ENCODE data around the gene CNGA1.

CNGA1 gene

DNA sequence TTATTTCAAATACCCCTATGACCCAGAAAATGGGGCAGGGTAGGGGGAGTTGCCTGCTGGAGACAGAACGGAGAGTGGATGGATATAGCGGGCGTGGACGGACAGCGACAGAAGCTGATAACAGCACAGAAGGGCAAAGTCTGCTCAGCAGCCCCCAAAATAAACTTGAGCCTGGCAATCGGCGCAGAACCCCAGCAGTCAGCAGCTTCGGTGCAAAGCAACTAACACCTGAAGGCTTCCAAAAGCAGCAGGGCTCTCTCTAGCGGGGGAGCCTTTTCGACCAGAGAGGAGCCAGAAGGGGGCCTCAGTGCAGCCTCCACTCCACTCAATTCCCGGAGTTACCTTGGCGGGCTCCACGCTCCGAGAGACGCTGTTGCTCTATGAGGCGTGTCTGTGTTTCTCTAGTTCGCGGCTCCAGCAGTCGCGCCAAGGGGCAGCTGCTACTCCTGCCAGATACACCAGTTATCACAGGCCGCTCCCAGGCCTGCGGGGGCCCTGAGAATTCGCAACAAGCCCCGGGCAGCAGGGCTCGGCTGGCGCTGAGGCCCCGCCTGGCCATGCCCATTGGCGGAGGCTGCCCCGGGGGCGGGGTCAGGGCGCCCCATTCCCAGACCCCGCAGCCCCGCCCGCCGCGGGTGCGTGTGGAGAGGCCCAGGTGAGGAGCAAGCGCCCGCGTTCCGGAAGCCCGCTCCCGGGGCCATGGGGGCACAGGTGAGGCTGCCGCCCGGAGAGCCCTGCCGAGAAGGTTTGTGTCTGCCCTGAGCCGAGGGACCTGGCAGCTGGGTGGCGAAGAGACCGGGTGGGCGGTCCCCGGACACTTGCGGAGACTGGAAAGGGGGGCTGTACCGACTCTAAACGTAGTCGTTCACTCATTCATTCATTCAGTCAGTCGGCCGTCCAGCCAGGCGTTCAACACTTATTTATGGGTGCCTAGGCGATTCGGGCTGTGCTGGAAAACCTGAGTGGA lies at the start of gene CNGA1, which contains the start of gene NIPAL1:
Gene CNGA1, minus strand, starts transcription at position 541 of the 967 bp plus-strand sequence. CDS start 63,992 bp downstream, outside the sequence.
Gene NIPAL1, plus strand, starts transcription at position 632 of the 967 bp plus-strand sequence. Its CDS starts 68 bp downstream, at position 700.
- TF ChIP-seq GATA2 (IDR thresholded peaks at IDR 0.05; ENCODE audit: low read depth, low read length) (no peak), GATA3 (IDR thresholded peaks at IDR 0.05; ENCODE audit: low read depth, low read length) (no peak)

DNA sequence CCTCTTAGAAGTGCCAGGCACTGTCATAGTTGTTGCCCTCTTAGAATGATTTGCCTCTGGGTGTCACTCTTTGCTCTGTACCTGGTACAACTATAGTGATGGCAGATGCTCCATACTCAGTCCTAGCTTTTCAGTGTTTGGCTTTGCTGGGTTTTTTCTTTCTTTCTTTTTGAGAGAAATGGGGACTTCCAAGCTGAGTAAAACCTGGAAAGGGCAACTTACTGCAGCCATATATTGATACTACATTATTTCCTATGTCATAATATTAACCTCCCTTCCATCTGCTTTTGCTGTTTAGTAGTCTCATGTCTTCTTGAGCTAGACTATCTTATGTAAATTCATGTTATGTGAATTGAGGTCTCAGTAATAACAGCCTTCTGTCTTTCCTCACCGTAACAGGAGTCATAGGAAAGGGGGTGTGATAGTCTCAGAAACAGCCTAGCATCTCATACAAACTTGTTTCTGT lies 49.1 kb upstream of the CNGA1 start:
- TF ChIP-seq GATA2 (IDR thresholded peaks at IDR 0.05; ENCODE audit: low read depth, low read length): no peak
- TF ChIP-seq GATA3 (IDR thresholded peaks at IDR 0.05; ENCODE audit: low read depth, low read length): no peak

DNA sequence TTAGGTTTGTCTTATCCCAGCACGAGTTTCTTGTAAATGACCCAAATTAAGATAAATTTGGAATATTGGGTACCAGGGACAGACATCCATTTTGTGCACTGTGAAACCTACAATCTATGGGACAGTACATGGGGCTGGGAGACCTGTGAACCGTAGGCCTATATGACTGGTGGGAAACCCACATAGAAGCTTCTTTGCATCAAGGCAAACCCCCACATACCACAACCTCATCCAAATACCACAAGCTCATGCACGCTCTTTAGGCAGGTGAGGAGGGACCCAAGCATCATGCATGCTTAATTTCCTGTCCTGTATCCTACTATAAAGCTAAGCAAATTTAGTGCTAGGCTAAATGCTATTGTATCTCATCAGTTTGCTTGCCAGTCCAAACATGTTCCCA lies 47.9 kb upstream of the CNGA1 start:
- TF ChIP-seq GATA2 (IDR thresholded peaks at IDR 0.05; ENCODE audit: low read depth, low read length): no peak
- no peak for TF ChIP-seq GATA3 (IDR thresholded peaks at IDR 0.05; ENCODE audit: low read depth, low read length)

DNA sequence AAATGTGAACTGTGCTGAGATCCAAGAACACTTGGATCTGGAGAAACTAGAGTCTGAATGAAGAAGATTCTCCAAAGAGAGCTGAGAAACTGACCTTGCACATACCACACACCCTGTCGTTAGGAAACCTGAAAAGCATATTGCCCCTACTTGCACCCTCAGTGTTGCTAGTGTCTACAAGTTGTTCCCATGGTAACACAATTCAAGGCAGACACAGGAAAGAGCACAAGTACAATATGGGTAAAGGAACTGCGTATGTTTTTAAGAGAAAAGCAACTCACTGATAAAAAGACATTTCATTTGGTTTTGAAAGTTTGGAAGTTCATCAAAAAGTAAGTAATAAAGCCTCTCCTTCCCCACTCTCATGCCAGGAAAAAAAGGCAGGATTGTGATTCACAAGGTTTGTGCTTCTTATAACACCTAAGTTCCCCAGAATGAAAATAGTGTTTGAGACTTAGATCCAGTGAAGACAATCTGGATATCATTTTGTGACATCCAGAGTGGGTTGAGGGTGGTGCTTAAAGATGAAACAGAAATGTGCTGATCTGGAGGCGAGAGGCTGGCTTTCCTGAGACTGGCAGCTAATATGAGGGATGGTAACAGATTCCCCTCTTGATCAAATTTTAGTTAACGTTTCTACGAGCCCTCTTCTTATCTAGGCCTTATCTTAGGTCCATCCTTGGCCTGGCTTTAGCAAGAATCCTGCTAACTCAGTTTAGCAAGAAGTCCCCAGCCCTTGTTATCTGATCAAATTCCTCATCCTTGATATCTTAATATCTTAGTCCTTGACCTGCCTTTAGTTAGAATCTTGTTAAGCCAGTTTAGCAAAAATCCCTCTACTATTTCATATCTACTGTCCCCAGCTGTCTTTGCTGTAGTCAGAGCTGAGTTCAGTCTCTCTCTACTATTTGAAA lies 42.4 kb upstream of the CNGA1 start:
- TF ChIP-seq GATA2 (IDR thresholded peaks at IDR 0.05; ENCODE audit: low read depth, low read length) (no peak), GATA3 (IDR thresholded peaks at IDR 0.05; ENCODE audit: low read depth, low read length) (no peak)

DNA sequence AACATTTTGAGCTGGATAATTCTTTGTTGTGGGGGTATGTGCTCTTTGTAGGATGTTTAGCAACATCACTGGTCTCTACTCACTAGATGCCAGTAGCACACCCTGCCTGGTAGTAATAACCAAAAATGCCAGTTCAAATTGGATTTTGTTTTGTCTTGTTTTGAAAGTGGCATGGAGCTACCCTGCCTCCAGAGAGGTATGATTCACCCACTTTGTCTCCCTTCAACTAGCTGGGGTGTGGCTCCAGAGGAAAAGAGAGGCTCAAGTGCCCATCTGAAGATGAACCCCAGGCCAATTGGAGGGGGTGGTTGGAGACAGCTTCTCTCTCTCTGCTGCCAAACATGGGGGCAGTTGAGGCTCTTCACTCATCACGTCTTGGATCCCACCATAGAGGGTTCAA lies 34.6 kb upstream of the CNGA1 start:
- TF ChIP-seq GATA3 (IDR thresholded peaks at IDR 0.05; ENCODE audit: low read depth, low read length): no peak
- no peak for TF ChIP-seq GATA2 (IDR thresholded peaks at IDR 0.05; ENCODE audit: low read depth, low read length)

DNA sequence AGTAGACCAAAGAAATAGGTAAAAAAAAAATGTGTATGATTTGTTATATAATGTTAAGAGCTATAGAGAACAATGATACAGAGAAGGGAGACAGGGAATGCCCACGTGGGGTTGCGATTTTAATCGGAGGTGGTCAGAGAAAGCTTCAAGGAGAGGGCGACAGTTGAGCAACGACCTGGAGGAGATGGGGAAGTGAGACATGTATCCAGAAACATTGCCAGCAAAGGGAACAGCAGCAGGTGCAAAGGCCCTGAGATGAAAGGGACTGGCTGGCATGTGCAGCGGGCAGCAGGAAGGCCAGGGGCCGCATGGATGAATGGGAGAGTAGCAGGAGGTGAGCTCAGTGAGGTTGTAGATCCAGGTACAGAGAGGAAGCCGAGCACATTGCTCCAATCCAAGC lies 33.0 kb upstream of the CNGA1 start:
- TF ChIP-seq GATA2 (IDR thresholded peaks at IDR 0.05; ENCODE audit: low read depth, low read length): no peak
- no peak for TF ChIP-seq GATA3 (IDR thresholded peaks at IDR 0.05; ENCODE audit: low read depth, low read length)

DNA sequence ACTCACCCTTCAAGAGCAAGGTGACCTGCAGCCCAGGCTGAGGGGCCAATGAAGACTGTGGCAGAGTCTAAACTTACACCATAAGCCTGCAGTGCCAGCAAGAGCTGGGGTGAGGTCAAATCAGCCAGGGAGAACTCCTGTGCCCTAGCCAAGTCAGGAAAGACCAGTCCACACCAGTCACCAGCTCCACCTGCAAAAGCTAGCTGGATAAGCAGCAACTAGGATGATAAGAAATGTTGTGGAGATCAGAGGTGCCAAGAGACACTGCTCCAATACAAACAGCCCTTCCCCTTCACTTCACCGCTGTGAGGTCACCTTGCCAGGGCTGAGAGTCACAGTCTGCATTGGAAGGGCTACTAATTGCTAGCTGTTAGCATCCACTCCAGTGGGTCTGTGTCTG lies 31.4 kb upstream of the CNGA1 start:
- no peak for TF ChIP-seq GATA3 (IDR thresholded peaks at IDR 0.05; ENCODE audit: low read depth, low read length)
- TF ChIP-seq GATA2 (IDR thresholded peaks at IDR 0.05; ENCODE audit: low read depth, low read length): no peak

DNA sequence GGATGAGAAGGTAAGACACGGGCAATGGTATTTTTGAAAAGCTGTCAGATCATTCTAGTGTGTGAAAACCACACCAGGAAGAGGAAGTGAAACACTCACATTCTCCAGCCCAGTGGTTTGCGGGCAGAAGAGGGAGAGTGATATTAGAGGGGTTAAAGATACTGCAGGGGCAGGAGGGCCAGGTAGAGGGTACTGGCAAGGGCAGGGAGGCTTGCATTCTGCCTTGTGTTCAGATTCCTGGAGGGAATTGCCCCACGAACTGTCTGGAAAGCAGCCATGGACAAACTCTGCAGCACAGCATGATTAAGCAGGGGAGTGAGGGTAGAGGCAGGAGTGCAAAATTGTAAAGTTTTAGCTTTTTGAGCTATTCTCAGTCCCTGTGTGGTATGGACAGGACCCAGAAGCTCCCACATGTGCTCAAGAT lies 31.0 kb upstream of the CNGA1 start:
- TF ChIP-seq GATA2 (IDR thresholded peaks at IDR 0.05; ENCODE audit: low read depth, low read length) (no peak), GATA3 (IDR thresholded peaks at IDR 0.05; ENCODE audit: low read depth, low read length) (no peak)

DNA sequence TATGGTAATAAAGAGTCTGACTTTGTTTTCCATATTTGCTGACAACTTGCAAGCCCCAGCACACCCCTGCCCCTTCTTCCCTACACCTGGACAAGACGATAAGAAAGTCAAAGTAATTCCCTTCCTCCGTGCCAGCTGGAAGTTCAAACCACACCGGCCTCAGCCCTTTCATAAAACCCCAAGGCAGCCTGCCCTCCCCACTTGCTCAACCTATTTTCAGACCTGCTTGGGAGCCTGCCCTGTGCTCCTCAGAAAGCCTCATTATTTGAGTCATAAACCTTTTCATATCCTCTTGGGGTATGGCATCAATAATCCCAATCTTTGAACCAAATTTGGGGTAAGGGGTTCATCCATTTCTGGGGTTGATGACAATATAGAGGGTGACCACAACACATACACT lies 29.6 kb upstream of the CNGA1 start:
- TF ChIP-seq GATA3 (IDR thresholded peaks at IDR 0.05; ENCODE audit: low read depth, low read length): no peak
- no peak for TF ChIP-seq GATA2 (IDR thresholded peaks at IDR 0.05; ENCODE audit: low read depth, low read length)

DNA sequence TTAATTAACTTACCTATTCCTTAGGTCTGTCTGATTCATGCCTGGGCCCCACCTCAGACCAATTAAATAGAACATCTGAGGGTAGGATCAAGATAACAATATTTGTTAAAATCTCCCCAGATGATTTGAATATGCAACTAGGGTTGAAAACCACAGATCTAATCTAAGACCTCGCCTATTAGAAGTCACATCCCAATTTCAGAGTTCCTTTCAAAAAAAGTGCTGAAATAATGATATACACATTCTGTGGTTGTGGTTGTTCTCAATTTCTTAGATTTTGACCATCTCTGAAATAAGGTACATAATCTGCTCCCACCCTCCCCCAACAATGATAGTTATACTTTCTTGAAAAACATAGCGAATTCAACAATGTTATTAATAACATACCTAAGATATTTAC lies 27.8 kb upstream of the CNGA1 start:
- TF ChIP-seq GATA2 (IDR thresholded peaks at IDR 0.05; ENCODE audit: low read depth, low read length) (no peak), GATA3 (IDR thresholded peaks at IDR 0.05; ENCODE audit: low read depth, low read length) (no peak)

DNA sequence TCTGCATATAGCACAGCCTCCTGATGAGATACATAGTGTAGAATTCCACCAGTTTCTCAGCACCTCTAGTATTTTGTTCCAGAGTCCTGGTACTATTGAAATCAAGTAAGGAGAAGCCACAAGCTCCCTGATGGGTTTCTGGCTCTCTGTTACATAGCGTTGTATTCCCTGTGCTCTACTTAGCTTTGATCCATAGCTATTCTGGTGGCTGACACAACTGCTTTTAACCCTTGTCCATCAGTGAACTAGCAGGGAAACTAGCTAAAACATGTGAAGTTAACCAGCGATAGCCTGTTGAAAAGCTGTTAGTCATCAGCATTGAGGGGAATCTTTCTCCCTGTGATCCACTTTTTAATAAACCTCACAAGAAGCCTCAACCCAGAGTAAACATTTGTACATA lies 27.0 kb upstream of the CNGA1 start:
- no peak for TF ChIP-seq GATA2 (IDR thresholded peaks at IDR 0.05; ENCODE audit: low read depth, low read length)
- no peak for TF ChIP-seq GATA3 (IDR thresholded peaks at IDR 0.05; ENCODE audit: low read depth, low read length)

DNA sequence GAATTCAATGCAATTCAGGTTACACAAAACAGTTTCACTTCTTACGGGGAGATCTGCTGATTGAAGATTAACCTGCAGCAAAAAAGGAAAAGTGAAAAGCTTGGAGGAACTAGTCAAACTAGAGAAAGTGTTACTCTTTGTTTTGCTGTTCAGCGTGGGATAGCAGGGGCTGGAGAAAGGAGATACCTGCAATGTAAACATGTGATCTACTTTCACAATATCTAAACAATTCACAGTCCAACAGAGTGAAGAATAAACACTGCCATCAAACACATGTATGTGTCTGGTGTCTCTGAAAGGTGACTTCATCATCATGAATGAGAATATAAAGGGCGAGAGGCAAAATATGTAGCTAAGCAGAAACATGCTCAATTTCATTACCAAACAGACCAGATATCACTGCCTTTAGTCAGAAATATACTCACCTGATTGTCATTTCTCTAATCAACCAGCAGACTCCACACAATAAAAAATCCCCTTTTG lies 26.5 kb upstream of the CNGA1 start:
- no peak for TF ChIP-seq GATA3 (IDR thresholded peaks at IDR 0.05; ENCODE audit: low read depth, low read length)
- no peak for TF ChIP-seq GATA2 (IDR thresholded peaks at IDR 0.05; ENCODE audit: low read depth, low read length)

DNA sequence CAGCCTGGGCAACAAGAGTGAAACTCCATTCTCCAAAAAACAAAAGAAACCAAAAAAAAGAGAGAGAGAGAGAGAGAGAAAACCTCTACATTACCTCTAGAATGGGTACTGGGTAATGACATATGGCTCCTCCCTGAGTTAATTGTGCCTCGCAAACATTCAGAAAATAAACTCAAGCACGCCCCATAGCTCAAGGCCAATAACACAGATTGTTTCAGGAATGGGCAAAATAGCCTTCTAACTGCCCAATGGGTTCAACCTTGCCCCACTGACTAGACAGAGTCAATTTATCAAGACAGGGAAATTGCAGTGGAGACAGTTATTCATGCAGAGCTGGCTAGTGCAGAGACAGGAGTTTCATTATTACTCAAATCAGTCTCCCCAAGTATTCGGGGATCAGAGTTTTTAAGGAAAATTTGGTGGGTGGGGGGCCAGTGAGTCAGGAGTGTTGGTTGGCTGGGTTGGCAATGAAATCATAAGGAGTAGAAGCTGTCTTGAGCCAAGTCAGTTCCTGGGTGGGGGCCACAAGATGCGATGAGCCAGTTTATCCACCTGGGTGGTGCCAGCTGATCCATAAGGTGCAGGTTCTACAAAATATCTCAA lies 25.2 kb upstream of the CNGA1 start:
- TF ChIP-seq GATA3 (IDR thresholded peaks at IDR 0.05; ENCODE audit: low read depth, low read length) (no peak), GATA2 (IDR thresholded peaks at IDR 0.05; ENCODE audit: low read depth, low read length) (no peak)

Data from SH-SY5Y (cell line).